GM18526 (cell line): ENCODE measurements around the gene CPXM2.

Experiments used
- POLR2A ChIP-seq: IDR thresholded peaks from 3 replicates; pipeline ENCODE4 v1.6.1; 2011; ENCODE audit not compliant: insufficient read length; ENCODE audit errors: extremely low read depth

Gene CPXM2

DNA sequence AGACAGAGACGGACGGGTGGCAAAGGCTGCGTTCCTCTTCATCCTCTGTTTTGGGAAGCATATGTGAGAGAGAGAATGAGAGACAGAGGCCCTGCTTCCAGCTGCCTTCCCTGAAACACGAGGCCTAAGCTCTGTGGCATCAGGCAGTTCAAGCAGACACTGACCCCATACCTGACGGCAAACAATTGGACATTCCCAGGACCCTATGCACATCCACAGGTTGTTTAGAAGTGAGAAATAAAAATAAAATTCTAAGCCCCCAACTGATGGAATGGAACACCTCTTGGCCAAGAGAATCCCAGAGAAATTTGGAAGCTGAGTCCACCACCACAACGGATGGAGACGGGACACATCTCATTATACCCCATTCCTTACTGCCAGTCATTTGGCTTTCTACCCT lies 105.3 kb downstream of the CPXM2 start:
- TF ChIP-seq POLR2A = no peak

GRCh38 chr10:123784646-123785045 lies 107.0 kb downstream of the CPXM2 start:
- no peak for TF ChIP-seq POLR2A

GRCh38 chr10:123784216-123784615 lies 107.4 kb downstream of the CPXM2 start:
- TF ChIP-seq POLR2A = no peak

- no peak for TF ChIP-seq POLR2A
Measured at GRCh38 chr10:123783296-123783695, 108.3 kb downstream of the CPXM2 start.

DNA sequence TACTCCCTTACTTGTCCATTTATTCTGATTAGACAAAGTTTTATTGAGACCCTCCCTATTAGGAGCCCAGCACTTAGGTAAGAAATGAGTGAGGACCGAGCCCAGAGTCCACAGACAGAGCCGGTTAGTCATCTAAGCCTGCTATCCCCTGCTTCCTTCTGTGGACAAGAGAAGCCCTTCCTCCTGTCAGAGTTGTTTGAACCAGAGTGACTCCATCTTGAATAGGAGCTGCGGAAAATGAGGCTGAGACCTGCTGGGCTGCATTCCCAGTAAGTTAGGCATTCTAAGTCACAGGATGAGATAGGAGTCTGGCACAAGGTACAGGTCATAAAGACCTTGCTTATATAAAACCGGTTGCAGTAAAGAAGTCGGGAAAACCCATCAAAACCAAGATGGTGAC lies 109.1 kb downstream of the CPXM2 start:
- no peak for TF ChIP-seq POLR2A

DNA sequence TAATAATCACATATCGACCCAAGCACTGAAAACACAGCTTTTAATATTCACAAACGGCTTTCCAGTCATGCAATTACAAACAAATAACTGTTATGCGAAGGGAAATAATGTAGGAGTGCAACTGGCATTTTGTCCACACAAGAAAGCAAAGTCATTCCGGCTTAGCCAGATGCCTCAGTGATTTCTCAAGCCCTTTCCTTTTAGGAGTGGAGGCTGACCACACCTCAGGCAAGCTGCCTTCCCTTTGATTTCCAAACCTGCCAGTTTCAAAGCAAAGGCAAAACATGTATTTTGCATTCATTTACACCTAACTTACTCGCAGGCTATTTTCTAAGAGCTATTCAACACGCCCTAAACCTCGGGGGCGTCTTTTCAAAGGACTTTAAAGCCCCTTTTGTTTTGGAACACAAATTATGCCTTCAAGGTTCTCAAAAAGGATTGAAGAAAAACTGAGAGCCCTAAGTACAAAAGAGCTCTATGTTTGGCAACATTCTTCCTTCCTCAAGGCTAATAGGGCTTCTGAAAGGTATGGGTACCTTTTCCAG lies 109.6 kb downstream of the CPXM2 start:
- TF ChIP-seq POLR2A = no peak

- TF ChIP-seq POLR2A = no peak
Measured at GRCh38 chr10:123781324-123781900, 110.2 kb downstream of the CPXM2 start.

- no peak for TF ChIP-seq POLR2A
Measured at GRCh38 chr10:123778719-123779517, 112.7 kb downstream of the CPXM2 start.

DNA sequence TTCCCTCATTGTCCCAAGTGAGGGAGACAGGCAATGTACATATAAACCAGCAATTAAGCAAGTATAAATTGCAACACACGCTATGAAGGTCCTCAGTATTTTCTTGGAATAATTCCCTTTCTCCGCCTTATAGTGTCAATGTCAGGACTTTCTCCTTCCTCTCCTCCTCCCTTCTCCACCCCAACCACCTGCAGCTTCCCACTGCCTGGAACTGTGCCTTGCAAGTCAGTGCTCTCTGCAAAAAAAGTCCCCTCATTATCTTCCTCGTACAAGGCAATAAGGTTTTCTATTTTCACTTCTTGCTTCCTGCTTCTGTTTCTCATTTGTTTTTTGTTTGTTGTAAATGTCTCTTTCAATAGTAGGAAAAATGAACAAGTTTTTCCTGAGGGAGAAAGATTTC lies 113.7 kb downstream of the CPXM2 start:
- no peak for TF ChIP-seq POLR2A

DNA sequence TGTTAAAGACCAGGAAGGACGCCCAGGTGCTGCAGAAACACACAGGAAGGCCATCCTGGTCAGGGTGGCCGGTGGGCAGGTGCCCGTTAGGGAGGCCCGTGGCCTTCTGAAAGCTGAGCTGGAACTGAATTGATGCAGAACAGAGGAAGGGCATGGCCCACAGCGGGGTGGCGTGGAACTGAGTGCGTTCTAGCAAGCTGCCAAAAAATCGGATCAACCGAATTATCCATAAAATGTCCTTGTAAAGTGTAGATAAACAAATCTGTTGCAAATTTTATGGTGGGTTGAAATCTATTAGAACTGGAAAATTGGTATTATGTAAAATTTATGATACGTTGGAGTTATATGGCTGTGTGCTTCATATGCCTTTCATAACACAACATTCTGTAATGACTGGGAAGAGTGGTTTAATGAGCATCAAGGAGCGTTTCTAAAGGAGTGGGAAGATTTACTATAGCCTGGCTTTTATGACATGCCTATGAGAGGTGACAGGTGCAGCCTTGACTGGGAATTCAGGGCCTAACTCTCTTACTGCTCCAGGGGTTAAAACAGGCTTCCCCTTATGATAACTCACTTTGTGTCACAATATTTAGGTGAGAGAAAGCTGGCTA lies 117.4 kb downstream of the CPXM2 start:
- TF ChIP-seq POLR2A = no peak

DNA sequence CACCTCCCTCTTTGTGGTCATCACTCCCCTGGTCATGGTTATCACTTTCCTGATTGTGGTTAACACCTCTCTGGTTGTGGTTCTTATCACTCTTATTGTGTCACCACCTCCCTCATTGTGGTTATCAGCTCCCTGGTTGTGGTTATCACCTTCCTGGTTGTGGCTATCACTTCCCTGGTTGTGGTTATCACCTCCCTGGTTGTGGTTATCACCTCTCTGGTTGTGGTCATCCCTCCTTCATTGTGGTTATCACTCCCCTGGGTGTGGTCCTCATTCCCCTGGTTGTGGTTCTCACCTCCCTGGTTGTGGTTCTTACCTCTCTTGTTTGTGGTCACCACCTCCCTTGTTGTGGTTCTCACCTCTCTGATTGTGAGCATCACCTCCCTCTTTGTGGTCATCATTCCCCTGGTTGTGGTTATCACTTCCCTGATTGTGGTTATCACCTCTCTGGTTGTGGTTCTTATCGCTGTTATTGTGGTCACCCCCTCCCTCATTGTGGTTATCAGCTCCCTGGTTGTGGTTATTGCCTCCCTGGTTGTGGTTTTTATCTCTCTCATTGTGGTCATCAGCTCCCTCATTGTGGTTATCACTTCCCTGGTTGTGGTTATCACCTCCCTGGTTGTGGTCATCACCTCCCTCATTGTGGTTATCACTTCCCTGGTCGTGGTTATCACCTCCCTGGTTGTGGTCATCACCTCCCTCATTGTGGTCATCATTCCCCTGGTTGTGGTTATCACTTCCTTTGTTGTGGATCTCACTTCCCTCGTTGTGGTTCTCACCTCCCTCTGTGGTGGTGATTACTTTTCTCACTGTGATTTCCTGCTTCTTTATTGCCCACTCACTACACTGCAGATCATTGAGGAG lies 118.7 kb downstream of the CPXM2 start:
- no peak for TF ChIP-seq POLR2A

- no peak for TF ChIP-seq POLR2A
Measured at GRCh38 chr10:123771877-123772644, 119.5 kb downstream of the CPXM2 start.

DNA sequence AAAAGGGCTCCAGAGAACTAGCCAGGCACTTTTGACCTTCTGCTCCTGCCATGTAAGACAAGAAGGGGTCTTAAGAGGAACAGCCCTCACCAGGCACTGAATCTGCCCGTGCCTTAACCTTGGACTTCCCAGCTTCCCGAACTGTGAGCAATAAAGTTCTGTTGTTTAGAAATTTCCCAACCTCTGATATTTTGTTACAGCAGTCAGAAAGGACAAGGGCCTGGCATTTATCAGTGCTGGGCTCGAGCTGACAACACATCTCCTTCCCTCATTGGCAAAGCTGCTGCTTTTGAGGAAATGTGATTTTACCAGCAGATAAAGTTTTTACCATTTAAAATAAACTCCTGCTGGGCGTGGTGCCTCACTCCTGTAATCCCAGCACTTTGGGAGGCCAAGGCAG lies 122.0 kb downstream of the CPXM2 start:
- TF ChIP-seq POLR2A = no peak

- TF ChIP-seq POLR2A = no peak
Measured at GRCh38 chr10:123766761-123767160, 124.8 kb downstream of the CPXM2 start.

DNA sequence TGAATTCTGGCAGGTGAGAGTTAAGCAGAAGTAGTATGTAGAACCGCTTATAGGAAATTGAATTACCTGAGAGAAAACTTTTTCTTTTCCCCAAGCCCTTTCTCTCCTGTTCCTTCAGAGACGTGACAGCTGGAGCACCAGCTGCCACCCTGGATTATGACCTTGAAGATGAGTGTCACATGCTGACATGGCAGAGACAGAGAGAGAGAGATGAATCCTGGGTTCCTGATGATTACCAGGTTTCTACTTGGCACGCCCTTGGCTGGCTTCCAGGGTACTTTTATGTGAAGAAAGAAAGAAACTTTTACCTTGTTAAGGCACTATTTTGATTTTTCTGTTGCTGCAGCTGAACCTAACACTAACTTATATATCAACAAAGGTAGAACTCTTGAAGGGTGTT lies 125.6 kb downstream of the CPXM2 start:
- no peak for TF ChIP-seq POLR2A

GRCh38 chr10:123761666-123762230 lies 129.9 kb downstream of the CPXM2 start:
- TF ChIP-seq POLR2A = no peak
